ENCODE measurements around the gene DSC3.

- TF ChIP-seq GATA2 (IDR thresholded peaks at IDR 0.05; ENCODE audit: low read depth, low read length) = no peak
- no peak for TF ChIP-seq GATA3 (IDR thresholded peaks at IDR 0.05; ENCODE audit: low read depth, low read length)
Observed at GRCh38 chr18:30944773-30945417, 97.6 kb downstream of the DSC3 start.

Measured in SH-SY5Y (cell line).